Esophagus mucosa (tissue), 1 donor: ENCODE measurements around the gene SFR1. TPM values are rescaled to one million over a fixed set of nuclear protein-coding genes. Genes with fewer than 3 reads are reported as not detected.
"Not testable (repeated sequence)": the region's sequence is repeated elsewhere in the genome, so short reads cannot be mapped to it uniquely, and the experiment has no call there.

Source experiments
- ATAC-seq: fragments of 200-7000 bp; cut with Tn5 transposase; one replicate; pipeline ENCODE4 v1.9.1; 2020
- total RNA-seq: library from RNA; stranded (reverse); gene quantifications from one replicate; pipeline ENCODE4 v1.2.4, GENCODE V29; 2023
- donor health status: DM: yes; HTN: yes; CAD: no.

SFR1 gene
- total RNA-seq, 1 donor from 2014 or later, result 4.8 TPM

GRCh38 chr10:104109908-104110662, 11.9 kb upstream of the SFR1 start:
- peak; percentile 62 for ATAC-seq

- ATAC-seq, result no peak
These were observed 8.5 kb upstream of the SFR1 start for GRCh38 chr10:104113376-104113956.

- ATAC-seq, result peak; percentile 78
These were observed 4.1 kb upstream of the SFR1 start for GRCh38 chr10:104117839-104118323.

GRCh38 chr10:104119996-104120395, 2.0 kb upstream of the SFR1 start:
- no peak for ATAC-seq

- no peak for ATAC-seq
These were observed 1.5 kb upstream of the SFR1 start for GRCh38 chr10:104120512-104120902.

- peak; percentile 69 for ATAC-seq
These were observed 977 bp upstream of the SFR1 start for GRCh38 chr10:104120903-104121484.

- ATAC-seq, result no peak
These were observed 495 bp downstream of the SFR1 start for GRCh38 chr10:104122225-104123107.

GRCh38 chr10:104123397-104123796, 1.4 kb downstream of the SFR1 start:
- ATAC-seq, result no peak

GRCh38 chr10:104127411-104127810, 5.4 kb downstream of the SFR1 start:
- ATAC-seq, result no peak

- ATAC-seq, result peak; percentile 48
These were observed 6.2 kb downstream of the SFR1 start for GRCh38 chr10:104128214-104128613.

GRCh38 chr10:104130041-104130440, 8.1 kb downstream of the SFR1 start:
- ATAC-seq, result no peak

GRCh38 chr10:104138131-104138530, 16.2 kb downstream of the SFR1 start:
- no peak for ATAC-seq

- no peak for ATAC-seq
These were observed 17.2 kb downstream of the SFR1 start for GRCh38 chr10:104139221-104139620.

- no peak for ATAC-seq
These were observed 20.1 kb downstream of the SFR1 start for GRCh38 chr10:104142081-104142480.

GRCh38 chr10:104143829-104144228, 21.9 kb downstream of the SFR1 start:
- ATAC-seq, result no peak

GRCh38 chr10:104144931-104145330, 23.0 kb downstream of the SFR1 start:
- ATAC-seq, result no peak

- ATAC-seq, result no peak
These were observed 24.9 kb downstream of the SFR1 start for GRCh38 chr10:104146882-104147281.

GRCh38 chr10:104150139-104150538, 28.2 kb downstream of the SFR1 start:
- no peak for ATAC-seq

GRCh38 chr10:104151737-104152136, 29.8 kb downstream of the SFR1 start:
- ATAC-seq, result no peak

- no peak for ATAC-seq
These were observed 33.6 kb downstream of the SFR1 start for GRCh38 chr10:104155591-104155990.

GRCh38 chr10:104170610-104171254, 48.8 kb downstream of the SFR1 start:
- ATAC-seq, result no peak

- not testable (repeated sequence) for ATAC-seq
These were observed 52.2 kb downstream of the SFR1 start for GRCh38 chr10:104174136-104174535.
